C4-2B (cell line): ENCODE data around the gene OR4M1.
"Not testable (repeated sequence)": the region's sequence is repeated elsewhere in the genome, so short reads cannot be mapped to it uniquely, and the experiment has no call there.

ENCODE experiments used
- CTCF ChIP-seq: fragments of 450-650 bp; conservative IDR thresholded peaks from 2 replicates; pipeline ENCODE4 v1.5.1; 2017; ENCODE audit warnings: mild to moderate bottlenecking
- ZFX ChIP-seq: fragments of 450-650 bp; IDR thresholded peaks from 2 replicates; pipeline ENCODE4 v1.6.1; 2017

GRCh38 chr14:19821016-19821415 lies 47.7 kb downstream of the OR4M1 start:
- TF ChIP-seq CTCF, ZFX: not testable (repeated sequence)
